Activated T-cell treated with anti-CD3 and anti-CD28 coated beads for 1 hour (primary cell): ENCODE data around the gene JAG2.

Experiments
- DNase-seq: peaks from one replicate; pipeline ENCODE4 v3.0.0-alpha.2; 2020; ENCODE audit warnings: low read depth

The JAG2 gene

DNA sequence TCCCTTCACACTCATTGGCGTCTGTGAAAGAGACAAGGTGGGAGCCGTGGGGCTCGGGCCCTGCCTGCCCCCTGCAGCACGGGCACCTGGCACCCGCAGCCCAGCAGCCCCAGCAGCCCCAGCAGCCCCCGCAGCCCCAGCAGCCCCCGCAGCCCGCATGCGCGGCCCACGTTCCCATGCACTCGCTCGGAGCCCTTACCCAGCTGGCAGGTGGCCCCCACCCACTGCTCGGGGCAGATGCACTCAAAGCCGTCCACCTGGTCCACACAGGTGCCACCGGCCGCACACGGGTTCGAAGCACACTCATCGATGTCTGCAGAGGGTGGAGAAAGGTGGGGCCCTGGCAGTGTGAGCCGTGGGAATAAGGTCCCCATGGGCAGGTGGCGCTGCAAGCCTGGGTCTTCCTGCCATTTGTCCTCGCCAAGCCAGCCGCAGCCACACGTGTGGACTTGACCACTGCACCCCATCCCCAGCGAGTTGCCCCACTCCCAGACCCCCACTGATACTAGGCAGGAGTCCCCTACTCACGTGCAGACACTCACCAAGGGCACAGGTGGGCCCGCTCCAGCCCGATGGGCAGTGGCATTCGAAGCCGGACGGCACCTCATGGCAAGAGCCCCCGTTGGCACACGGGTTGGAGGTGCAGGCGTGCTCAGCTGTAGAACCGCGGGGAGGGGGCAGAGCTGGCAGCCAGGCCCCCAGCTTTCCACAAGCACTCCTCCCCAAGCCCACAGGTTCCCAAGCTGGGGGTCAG, 17.3 kb downstream of the JAG2 start:
- no peak for DNase-seq

DNA sequence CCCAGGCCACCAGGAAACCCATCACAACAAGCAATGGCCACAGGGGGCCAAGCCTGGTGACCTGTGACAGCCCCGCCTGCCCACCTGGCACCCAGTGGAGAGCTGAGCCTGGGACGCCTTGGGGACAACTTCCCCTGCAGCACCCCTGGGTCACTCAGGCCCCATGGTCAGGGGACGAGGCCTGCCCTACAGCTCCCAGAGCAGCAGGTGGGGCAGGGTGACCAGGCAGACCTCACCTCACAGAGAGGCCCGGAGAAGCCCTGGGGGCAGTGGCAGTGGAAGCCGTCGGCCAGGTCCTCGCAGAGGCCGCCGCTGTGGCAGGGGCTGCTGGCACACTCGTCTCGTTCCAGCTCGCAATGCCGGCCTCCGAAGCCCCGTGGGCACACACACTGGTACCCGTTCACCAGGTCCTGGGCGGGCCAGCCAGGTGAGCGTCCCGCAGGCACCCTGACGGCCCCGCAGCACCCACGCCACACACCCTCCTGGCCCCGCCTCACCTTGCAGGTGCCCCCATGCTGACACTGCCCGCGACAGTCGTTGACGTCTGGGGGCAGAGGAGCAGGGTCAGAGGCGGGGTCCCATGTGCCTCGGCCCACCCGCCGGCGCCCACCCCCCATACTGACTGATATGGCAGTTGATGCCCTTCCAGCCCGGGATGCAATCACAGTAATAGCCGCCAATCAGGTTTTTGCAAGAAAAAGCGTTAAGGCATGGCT, 18.1 kb downstream of the JAG2 start:
- DNase-seq: no peak

DNA sequence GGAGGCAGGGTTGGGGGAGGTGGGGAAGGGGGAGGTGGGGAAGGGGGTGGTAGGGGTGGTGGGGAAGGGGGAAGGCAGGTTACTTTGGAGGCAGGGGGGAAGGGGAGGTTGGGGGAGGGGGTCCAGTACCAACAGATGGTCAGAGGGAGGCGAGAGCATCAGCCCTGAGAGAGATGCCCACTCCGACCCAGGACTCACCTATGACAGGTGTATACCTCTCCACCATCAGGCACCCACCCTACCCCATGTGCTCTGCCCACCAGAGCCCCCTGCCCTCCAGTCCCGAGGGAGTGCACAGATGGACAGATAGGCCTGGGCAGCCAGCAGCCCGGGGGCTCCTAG, 18.6 kb downstream of the JAG2 start:
- DNase-seq: no peak

DNA sequence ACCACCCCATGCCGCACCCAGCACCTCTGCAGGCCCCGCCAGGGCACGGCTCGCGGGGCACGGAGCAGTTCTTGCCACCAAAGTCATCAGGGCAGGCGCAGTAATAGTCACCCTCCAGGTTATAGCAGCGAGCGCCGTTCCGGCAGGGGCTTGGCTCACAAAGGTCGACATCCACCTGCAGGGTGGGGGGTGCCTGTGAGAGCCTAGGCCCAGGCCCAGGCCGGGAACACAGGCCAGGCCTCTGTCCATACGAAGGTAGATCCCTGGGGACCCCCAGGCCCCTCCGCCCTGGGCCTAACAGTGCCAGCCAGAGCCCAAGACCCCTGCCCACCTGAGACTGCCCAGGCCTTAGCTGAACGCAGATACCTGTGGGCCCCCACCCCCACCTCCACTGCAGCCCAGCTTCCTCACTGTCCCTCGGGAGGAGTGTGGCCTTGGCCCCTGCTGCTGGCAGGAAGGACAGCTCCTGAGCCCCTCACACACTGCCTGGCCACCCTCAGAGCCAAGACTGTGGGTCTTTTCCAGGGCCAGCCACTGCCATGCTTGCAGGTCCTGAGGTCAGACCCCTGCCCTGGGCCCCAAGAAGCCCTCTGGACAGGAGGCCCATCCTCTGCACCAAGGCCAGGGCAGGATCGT, 19.3 kb downstream of the JAG2 start:
- no peak for DNase-seq

DNA sequence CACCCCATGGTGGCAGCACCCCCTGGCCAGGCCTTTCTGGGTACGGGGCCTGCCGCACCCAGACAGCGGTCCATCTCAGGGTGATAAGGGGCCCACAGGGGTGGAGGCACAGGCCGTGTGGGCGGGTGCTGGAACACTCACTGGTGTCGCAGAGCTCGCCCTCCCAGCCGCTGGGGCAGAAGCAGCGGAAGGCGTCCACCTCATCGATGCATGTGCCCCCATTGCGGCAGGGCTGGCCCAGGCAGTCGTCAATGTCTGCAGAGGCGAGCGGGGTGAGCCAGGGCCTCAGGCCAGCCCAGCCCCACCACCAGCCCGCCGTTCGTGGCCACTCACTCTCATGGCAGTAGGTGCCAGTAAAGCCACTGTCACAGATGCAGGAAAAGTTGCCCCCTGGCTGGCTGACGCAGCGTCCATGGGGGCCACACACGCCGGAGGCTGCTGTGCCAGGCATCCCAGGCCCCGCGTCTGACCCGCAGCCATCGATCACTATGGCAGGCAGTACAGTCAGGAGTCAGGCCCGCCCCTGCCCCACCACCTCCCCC, 19.9 kb downstream of the JAG2 start:
- no peak for DNase-seq

DNA sequence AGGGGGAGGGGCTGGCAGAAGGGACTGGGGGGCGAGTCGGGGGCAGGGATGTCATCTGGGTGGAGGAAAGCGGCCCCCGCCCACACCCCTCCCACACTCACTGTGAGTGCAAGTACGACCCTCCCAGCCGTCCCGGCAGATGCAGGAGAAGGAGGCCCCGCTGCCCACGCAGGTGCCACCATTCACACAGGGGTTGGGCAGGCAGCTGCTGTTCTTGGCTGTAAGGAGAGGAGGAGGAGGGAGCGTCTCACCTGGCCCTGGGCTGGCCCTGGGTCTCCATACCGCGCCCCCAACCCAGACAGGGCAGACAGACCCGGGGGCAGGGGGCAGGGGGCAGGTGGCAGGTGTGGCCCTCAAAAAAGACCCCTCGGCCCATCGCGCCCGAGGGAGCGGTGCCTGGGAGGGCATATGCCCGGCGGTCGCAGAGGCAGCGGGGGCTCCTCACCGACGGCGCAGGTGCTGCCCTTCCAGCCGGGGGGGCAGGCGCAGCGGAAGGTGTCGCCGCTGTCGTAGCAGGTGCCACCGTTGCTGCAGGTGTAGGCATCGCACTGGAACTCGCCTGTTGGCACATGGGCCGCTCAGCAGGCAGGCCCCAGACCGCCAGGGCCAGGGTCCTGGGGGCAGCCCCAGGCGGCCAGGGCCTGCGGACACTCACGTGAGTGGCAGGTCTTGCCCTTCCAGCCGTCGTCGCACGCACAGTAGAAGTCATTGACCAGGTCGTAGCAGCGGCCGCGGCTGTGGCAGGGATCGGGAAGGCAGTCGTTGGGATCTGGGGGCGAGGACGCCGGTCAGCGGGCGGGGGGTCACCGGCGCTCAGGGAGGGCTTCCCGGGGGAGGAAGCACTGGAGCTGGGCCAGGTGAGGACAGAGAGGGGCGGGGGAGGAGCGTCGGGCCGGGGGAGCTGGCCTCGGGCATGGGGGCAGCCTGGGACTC, 20.6 kb downstream of the JAG2 start:
- DNase-seq: no peak

DNA sequence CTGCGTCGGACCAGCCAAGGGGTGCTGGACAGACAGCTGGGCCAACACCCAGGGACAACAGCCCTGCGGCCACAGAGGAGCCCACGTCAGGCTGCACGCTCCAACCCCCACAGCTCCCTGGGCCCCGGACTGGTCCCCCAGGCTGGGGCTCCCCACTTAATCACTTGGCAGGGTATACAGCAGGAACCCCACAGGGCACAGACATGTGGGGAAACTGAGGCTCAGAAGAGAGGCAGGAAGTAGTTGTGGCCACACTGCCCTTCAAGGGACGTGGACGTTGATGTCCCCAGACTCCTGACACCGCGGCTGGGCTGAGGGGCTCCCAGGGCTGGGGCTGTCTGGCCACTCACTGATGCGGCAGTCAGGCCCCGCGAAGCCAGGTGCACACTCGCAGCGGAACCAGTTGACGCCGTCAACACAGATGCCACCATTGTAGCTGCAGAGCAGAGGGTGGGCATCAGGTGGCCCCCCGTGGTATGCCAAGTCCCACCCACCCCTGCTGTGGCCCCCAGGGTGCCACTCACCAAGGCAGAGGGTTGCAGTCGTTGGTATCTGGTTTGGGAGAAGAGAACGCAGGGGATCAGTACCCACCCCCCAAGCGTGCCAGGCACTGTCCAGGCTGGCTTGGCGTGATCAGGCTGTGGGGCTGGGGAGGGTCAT, 21.5 kb downstream of the JAG2 start:
- DNase-seq: no peak

DNA sequence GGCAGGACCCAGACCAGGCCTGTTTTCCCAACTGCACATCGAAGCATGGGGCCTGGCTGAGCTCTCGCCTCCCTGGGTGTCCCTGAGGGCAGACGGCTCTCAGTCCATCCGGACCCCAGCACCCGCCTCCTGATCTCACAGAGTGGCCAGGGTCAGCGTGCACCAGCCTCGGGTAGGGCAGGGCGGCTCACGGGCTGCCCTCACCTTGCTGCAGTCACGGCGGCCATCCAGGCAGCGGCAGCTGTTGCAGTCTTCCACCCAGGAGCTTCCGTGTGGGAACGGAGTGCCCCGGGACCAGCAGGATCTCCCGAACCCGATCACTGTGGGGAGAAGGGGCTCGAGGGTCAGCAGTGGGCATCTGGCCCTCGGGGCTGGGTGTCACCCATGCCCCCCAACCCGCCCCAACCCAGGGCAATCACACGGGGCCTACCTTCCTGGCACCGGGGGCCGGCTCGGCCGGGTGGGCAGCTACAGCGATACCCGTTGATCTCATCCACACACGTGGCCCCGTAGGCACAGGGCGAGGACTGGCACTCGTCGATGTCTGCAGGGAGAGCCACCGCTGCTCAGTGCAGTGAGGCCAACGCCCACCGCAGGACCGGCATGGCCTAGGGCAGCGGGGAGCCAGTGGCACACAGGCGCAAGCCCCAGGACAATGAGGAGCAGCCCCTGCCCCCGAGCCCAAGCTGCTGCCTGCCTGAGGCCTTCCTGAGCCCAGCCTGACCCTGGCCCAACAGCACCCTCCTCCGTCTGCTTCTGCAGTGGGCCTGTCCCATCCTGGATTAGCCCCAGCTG, 22.2 kb downstream of the JAG2 start:
- DNase-seq: no peak

DNA sequence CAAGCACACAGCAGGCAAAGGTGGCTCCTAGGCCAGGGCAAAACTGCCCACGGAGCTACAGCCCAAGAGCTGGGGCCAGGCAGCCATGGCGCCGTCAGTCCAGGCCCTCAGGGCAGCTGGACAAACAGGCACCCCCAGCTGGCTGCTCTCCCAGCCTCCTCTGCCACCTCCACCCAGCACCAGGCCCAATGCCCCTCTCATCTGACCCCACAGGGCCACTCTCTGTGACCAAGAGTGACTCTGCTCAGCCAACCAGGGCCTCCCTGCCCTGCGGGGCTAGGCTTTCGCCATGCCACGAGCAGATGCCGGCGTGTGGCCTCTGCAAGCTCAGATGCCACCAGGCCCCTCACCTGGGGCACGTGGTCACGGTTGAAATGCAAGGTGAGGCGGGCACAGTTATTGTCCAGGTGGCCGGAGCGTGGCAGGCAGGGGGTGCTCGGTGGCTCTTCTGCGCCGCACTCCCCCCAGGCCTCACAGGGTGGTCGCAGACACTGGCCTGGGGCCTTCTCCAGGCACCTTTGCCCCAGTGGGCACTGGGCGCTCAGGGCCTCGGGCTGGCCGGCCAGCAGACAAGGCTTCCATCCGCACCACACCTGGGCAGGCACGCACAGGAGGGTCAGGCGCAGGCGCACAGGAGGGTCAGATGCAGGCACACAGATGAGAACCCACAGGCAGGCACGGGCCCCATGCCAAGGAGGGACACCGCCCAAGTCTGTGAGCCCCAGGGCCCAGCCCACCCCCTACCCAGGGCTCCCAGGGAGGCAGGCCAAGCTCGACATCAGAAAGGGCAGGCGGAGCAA, 23.0 kb downstream of the JAG2 start:
- DNase-seq: no peak

DNA sequence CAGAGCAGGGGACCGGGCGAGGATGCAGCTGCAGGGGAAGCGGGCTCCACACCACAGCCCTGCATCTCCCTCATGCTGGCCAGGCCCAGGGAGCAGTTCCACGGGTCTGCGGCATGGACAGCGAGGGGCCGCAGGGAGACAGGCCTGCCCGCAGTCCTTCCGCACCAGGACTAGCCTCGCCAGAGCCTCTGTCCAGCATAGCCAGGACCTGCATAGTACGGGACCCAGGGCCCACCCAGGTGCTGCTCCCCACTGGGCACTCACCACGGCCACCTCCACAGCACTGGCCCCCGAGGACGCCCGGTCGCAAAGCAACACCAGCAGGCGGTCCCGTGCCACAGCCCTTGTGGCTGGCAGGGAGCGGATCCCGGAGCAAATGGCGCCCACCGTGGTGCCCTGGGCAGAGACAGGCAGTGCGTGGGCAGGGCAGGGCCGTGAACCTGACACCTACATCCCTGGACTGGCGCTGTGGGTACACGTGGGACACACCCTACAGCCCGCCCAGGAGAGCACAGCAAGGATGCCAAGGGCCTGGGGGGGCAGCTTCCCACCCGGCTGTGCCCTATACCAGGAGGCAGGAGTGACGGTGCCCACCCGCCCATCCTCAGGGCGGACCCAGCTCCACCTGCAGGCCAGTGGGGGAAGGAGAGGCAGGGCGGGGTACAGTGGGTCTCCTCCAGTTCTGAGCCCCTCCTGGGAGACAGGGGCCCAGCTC, 23.8 kb downstream of the JAG2 start:
- DNase-seq: no peak

DNA sequence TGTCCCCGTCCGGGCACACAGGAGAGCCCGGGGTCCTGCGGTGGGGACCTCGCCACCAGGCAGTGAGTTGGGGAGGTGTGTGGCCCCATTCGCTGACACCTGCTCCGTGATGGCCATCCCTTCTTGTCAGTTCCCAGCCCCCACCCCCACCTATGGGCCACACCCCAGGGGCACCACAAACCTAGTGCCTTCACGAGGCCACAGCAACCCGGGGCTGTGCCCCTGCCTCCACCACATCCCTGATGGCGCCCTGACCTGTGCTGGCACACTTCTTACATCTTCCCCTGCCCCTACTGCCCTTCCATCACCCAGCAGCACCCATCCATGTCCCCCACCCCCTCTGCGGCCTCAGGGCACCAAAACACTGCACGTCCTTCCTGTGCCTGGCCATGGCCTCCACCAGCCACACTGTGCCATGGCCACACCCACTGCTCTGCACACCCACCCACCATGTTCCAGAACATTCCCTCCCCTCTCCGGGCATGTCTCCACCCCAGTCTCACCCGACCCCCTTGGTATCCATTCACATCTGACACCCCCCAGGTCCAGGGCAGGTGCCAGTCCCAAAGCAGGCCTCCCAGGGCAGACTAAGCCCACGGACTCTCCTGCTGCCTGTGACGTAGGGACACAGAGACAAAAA, 24.4 kb downstream of the JAG2 start:
- DNase-seq: no peak

DNA sequence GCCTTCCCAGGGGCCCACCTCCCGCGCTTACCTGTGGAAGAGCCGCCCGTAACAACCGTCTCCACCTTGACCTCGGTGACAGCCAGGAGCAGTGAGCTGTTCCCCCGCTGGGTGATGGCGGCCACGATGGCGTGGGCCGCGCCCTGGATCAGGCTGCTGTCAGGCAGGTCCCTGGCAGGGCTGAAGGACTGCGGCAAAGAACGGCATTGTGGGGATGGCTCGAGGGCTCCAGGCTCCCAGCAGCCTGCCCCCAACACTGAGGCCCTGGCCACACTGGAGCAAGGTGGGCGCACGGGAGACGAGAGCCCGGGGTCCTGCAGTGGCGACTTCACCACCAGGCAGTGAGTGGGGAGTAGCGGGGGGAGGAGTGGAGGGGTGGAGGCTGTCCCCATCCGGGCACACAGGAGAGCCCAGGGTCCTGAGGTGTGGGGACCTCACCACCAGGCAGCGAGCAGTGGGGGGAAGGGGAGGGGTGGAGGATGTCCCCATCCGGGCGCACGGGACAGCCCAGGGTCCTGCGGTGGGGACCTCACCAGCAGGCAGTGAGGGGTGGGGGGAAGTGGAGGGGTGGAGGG, 25.0 kb downstream of the JAG2 start:
- DNase-seq: no peak

DNA sequence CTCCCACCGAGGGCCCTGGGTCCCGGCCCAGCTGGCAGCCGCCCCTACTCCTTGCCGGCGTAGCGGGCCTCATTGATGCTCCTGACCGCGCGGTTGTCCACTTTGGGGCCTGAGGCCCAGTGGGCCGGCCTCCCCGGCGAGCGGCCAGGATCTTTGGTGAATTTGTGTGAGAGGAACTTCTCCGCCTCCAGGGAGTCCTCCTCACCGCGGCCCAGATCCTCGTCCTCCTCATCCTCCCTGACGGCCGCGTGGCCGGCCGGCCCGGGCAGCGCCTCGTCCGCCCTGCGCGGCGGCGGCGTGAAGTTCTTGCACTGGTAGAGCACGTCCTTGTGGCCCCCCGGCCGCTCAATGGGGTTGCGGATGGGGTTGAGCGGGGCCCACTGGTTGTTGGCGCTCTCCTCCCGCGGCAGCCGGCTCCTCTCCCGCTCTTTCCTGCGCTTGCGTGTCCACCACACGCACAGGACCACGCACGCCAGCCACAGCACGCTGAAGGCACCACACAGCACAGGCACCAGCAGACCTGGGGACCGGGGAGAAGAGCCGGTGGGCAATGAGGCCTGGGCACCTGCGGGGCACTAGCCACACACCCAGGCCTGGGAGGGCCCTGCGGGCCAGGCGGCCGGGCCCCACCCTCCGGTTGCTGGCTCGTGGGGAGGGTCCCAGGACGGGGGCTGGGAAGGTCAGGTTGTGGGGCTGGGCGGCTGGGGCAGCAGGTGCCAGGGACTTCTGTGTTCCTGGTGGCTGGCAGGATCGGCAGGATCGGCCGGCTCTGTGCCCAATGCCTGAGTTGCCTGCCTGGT, 25.7 kb downstream of the JAG2 start:
- DNase-seq: no peak

DNA sequence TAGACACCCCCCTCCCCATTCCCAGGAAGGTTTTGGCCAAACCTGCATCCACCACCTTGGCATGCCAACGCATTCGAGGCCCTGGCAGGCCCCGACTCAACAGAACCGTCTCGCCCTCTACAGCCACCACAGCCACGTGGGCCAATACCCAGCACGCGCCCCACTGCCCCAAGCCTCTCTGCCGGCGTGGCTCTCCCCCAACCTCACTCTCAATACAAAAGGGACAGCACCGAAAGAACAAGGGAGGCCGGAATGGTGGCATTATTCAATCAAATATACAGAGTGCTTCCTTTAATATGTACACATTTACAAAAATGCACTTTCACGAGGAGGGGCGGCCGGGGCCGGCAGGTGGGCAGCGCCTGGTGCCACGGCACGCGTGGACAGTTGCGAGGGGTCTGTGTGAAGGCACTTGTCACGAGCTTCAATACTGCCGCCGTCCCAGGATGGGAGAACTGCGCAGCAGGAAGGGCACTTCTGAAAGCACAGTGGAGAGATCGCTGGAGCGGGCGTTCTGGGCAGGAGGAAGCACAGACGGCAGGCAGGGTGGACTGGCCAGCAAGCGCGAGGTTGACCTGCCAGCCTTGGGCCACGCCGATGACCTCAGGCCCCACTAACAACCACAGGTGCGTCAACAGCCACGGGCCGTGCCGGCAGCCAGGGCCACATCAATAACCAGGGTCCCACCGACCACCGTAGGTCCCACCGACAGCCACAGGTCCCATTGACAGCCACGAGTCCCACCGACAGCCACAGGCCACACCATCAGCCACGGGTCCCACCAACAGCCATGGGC, 26.9 kb downstream of the JAG2 start:
- DNase-seq: no peak

DNA sequence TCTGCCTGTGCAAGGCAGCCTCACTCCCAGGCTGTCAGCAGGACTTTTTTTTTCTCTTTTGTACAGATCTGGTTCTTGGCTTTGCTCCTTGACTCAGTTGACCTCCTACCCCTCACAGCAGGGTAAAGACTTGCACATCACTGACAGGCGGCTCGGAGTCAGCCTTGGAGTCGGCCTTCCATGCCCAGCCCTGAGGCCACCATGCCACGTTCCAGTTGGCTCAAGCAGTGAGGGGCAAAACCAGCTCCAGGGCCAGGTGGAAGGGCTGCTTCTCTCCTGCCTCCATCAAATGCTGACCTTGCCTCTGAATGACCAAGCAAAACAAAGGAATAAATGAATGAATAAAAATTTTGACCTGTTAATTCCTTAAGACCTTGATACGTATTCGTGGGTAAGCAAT, 27.6 kb downstream of the JAG2 start:
- no peak for DNase-seq

DNA sequence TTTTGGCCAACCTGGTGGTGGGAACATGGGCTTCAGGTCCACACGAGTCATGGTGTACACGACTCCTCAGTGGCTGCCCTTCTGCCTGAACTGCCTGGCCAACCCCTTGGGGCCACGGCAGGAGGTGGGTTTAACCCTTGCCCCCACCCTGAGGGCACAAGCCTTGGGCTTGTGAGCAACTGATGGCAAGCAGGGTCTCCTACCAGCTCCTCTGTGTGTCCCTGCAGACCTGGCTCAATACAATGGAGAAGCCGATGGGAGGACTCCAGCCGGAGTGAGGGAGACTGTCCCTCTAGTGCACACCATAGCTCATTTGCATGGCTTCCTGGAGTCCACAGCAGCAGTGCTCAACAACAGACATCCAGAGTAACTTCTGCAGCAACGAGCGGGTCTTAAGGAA, 28.0 kb downstream of the JAG2 start:
- DNase-seq: no peak

DNA sequence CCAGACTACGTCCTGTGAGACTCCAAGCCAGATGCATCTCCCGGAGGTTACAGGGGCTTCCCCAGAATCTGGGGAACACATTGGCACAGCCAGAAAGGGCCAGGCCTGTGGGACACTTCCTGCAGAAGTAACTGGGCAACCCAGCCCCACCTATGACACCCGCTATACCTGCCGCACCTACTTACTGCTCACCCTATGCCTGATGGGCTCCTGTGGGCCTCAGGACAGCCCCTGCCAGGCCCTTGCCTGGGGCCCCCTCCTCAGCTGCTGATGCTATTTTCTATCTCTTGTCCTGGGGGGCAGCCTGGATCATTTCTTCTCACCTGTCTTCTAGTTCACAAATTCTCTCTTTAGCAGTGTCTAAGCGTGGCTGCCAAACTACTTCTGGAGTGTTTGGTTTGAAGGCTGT, 28.7 kb downstream of the JAG2 start:
- no peak for DNase-seq
